GM13977 (cell line): Measurements from ENCODE around the gene WNT3.
A peak's percentile ranks its signal among the peaks of the same experiment; 100 is the strongest.

Experiments
- DNase-seq: peaks from one replicate; pipeline ENCODE4 v3.0.0; 2012; ENCODE audit warnings: low spot score
- CTCF ChIP-seq: IDR thresholded peaks from 2 replicates; pipeline ENCODE4 v1.5.1; 2012; ENCODE audit warnings: mild to moderate bottlenecking, control low read depth; ENCODE audit not compliant: insufficient read depth; ENCODE audit errors: extremely low read depth, missing control alignments
- in situ Hi-C: fragments of 300-500 bp; cut with MboI; formaldehyde crosslinking; loops from one replicate; pipeline ENCODE4 v1.12.0; 2022; ENCODE audit warnings: low sequenced_read_pairs, low pct_unique_long_range_greater_than_20kb, mixed read lengths, inconsistent platforms; ENCODE audit not compliant: unreplicated experiment

The WNT3 gene

GRCh38 chr17:46818316-46818928, at the start of gene WNT3:
WNT3 (minus strand) TSS chr17:46818692; CDS start chr17:46818597, 95 bp downstream.
- peak; percentile 85 for DNase-seq
- in situ Hi-C loops, result loop anchor here (25.0 kb wide), 1 partner anchor 106 kb away; no protein-coding TSS in a partner anchor
- no peak for TF ChIP-seq CTCF

GRCh38 chr17:46866747-46867146, 48.3 kb upstream of the WNT3 start:
- no peak for DNase-seq
- in situ Hi-C loops, result no loop called here
- TF ChIP-seq CTCF, result no peak

- no peak for TF ChIP-seq CTCF
- in situ Hi-C loops, result no loop called here
- no peak for DNase-seq
These were observed 47.8 kb upstream of the WNT3 start for GRCh38 chr17:46866325-46866724.

- in situ Hi-C loops, result no loop called here
- TF ChIP-seq CTCF, result no peak
- DNase-seq, result no peak
These were observed 46.6 kb upstream of the WNT3 start for GRCh38 chr17:46865100-46865499.

- TF ChIP-seq CTCF, result no peak
- in situ Hi-C loops, result no loop called here
- no peak for DNase-seq
These were observed 45.1 kb upstream of the WNT3 start for GRCh38 chr17:46863383-46864121.

GRCh38 chr17:46862949-46863348, 44.5 kb upstream of the WNT3 start:
- in situ Hi-C loops, result no loop called here
- DNase-seq, result no peak
- no peak for TF ChIP-seq CTCF
